ENCODE data around the gene ALG10. TPM values are rescaled to one million over a fixed set of nuclear protein-coding genes. Genes with fewer than 3 reads are reported as not detected.
"Not testable (repeated sequence)": the region's sequence is repeated elsewhere in the genome, so short reads cannot be mapped to it uniquely, and the experiment has no call there.

ALG10 gene, protein sequence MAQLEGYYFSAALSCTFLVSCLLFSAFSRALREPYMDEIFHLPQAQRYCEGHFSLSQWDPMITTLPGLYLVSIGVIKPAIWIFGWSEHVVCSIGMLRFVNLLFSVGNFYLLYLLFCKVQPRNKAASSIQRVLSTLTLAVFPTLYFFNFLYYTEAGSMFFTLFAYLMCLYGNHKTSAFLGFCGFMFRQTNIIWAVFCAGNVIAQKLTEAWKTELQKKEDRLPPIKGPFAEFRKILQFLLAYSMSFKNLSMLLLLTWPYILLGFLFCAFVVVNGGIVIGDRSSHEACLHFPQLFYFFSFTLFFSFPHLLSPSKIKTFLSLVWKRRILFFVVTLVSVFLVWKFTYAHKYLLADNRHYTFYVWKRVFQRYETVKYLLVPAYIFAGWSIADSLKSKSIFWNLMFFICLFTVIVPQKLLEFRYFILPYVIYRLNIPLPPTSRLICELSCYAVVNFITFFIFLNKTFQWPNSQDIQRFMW
- total RNA-seq (1 to 10 TPM; 5.4 to 6.5 TPM), polyA plus RNA-seq (1 to 10 TPM; 2.3 to 4.1 TPM)
- long read RNA-seq, donor 1, partial matches to known transcripts, result 0 of 1 reads
- long read RNA-seq, donor 1, other reads (novel, unspliced or antisense), result 0 of 1 reads
- long read RNA-seq, donor 2, result 0 reads

- Histone ChIP-seq H3K27ac (ENCODE audit: low read depth in 1 of 2, low read length in 2 of 2) (peak within 1 kb of the TSS; percentile 6 to 98), H3K9me3 (ENCODE audit: control insufficient read depth, low read length) (no peaks in the 10 kb centered on the region), H3K4me1 (ENCODE audit: control insufficient read depth in 1 of 2, insufficient read depth in 2 of 2, low read length in 2 of 2) (no peaks in the 10 kb centered on the region), H3K4me3 (ENCODE audit: low read length in 2 of 2) (peak within 1 kb of the TSS; percentile 57 to 79), H3K27me3 (ENCODE audit: control insufficient read depth in 1 of 2, insufficient read depth in 2 of 2, low read length in 1 of 2) (no peaks in the 10 kb centered on the region), H3K36me3 (ENCODE audit: control insufficient read depth in 1 of 2, insufficient read depth in 2 of 2, low read length in 1 of 2) (no peaks in the 10 kb centered on the region)
- WGBS, 2 donors, result 0% methylated on average over 42 to 44 of the region's 44 CpGs
- DNase-seq (peak; percentile 98), ATAC-seq (ENCODE audit: low FRiP score) (peak; percentile 99)
- intact Hi-C loops (cut with DNase I), result loop anchor here (5.0 kb wide), 1 partner anchor 1265 kb away; the partner anchor contains the start of gene YARS2 (in 2 of the 2)
Measured at GRCh38 chr12:34022079-34022830, at the start of gene ALG10. Gene ALG10, plus strand, starts transcription at chr12:34022496. Its CDS starts 104 bp downstream, at chr12:34022600.

DNA sequence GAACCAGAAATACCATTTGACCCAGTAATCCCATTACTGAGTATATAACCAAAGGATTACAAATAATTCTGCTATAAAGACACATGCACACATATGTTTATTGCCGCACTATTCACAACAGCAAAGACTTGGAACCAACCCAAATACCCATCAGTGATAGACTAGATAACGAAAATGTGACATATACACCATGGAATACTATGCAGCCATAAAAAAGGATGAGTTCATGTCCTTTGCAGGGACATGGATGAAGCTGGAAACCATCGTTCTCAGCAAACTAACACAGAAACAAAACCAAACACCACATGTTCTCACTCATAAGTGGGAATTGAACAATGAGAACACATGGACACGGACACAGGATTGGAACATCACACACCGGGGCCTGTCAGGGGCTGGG is 49.4 kb upstream of the ALG10 start:
- WGBS, 2 donors, result 79 to 80% methylated on average over 5 of the region's 5 CpGs
- intact Hi-C loops (cut with DNase I); H3K9me3 ChIP-seq (ENCODE audit: control insufficient read depth, low read length): not testable (repeated sequence)

DNA sequence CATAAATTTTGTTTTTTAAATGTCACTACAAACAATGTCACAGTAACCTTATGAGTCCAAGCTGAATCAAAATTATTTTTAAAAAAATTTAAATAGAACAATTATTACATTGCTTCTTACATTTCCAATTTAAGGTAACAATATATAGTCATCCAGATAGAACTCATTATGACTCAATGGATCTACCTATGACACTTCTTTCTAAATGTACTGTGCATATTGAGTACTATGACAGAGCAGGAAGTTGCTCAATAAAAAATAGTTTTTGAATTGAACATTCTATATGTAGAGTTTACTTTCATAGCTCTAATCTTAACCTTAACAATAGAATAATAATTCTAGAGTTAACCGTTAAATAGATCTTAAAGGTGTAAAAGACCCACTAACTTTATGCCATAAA is 44.4 kb upstream of the ALG10 start:
- no peak overlapping the region for H3K27ac ChIP-seq (ENCODE audit: low read depth in 1 of 2, low read length in 2 of 2)
- no peaks in the 10 kb centered on the region for H3K27me3 ChIP-seq (ENCODE audit: control insufficient read depth in 1 of 2, insufficient read depth in 2 of 2, low read length in 1 of 2)
- 93 to 100% methylated on average over 1 of the region's 1 CpG for WGBS, 2 donors
- H3K9me3 ChIP-seq (ENCODE audit: control insufficient read depth, low read length), result no peaks in the 10 kb centered on the region
- no peaks in the 10 kb centered on the region for H3K36me3 ChIP-seq (ENCODE audit: control insufficient read depth in 1 of 2, insufficient read depth in 2 of 2, low read length in 1 of 2)
- ATAC-seq (ENCODE audit: low FRiP score), result no peak
- H3K4me3 ChIP-seq (ENCODE audit: low read length in 2 of 2), result no peak overlapping the region
- intact Hi-C loops (cut with DNase I), result no loop called here
- no peaks in the 10 kb centered on the region for H3K4me1 ChIP-seq (ENCODE audit: control insufficient read depth in 1 of 2, insufficient read depth in 2 of 2, low read length in 2 of 2)
- no peak for DNase-seq

More for the DNA sequence above, 49.4 kb upstream of the ALG10 start:
- DNase-seq; H3K4me1 ChIP-seq (ENCODE audit: control insufficient read depth in 1 of 2, insufficient read depth in 2 of 2, low read length in 2 of 2); H3K36me3 ChIP-seq (ENCODE audit: control insufficient read depth in 1 of 2, insufficient read depth in 2 of 2, low read length in 1 of 2); ATAC-seq (ENCODE audit: low FRiP score); H3K4me3 ChIP-seq (ENCODE audit: low read length in 2 of 2); H3K27me3 ChIP-seq (ENCODE audit: control insufficient read depth in 1 of 2, insufficient read depth in 2 of 2, low read length in 1 of 2); H3K27ac ChIP-seq (ENCODE audit: low read depth in 1 of 2, low read length in 2 of 2): not testable (repeated sequence)

GRCh38 chr12:33988197-33988805 is 34.0 kb upstream of the ALG10 start:
- Histone ChIP-seq H3K27me3 (ENCODE audit: control insufficient read depth in 1 of 2, insufficient read depth in 2 of 2, low read length in 1 of 2) (no peaks in the 10 kb centered on the region), H3K9me3 (ENCODE audit: control insufficient read depth, low read length) (no peaks in the 10 kb centered on the region), H3K4me1 (ENCODE audit: control insufficient read depth in 1 of 2, insufficient read depth in 2 of 2, low read length in 2 of 2) (no peaks in the 10 kb centered on the region), H3K27ac (ENCODE audit: low read depth in 1 of 2, low read length in 2 of 2) (no peak overlapping the region), H3K4me3 (ENCODE audit: low read length in 2 of 2) (no peak overlapping the region), H3K36me3 (ENCODE audit: control insufficient read depth in 1 of 2, insufficient read depth in 2 of 2, low read length in 1 of 2) (no peaks in the 10 kb centered on the region)
- intact Hi-C loops (cut with DNase I), result no loop called here
- no peak for DNase-seq
- ATAC-seq (ENCODE audit: low FRiP score), result no peak
- 37 to 40% methylated on average over 4 of the region's 4 CpGs for whole genome bisulfite sequencing, 2 donors

- Histone ChIP-seq H3K27ac (ENCODE audit: low read depth in 1 of 2, low read length in 2 of 2) (no peak overlapping the region), H3K4me3 (ENCODE audit: low read length in 2 of 2) (no peak overlapping the region), H3K4me1 (ENCODE audit: control insufficient read depth in 1 of 2, insufficient read depth in 2 of 2, low read length in 2 of 2) (no peaks in the 10 kb centered on the region), H3K36me3 (ENCODE audit: control insufficient read depth in 1 of 2, insufficient read depth in 2 of 2, low read length in 1 of 2) (no peaks in the 10 kb centered on the region), H3K9me3 (ENCODE audit: control insufficient read depth, low read length) (no peaks in the 10 kb centered on the region), H3K27me3 (ENCODE audit: control insufficient read depth in 1 of 2, insufficient read depth in 2 of 2, low read length in 1 of 2) (no peaks in the 10 kb centered on the region)
- ATAC-seq (ENCODE audit: low FRiP score) (no peak), DNase-seq (no peak)
- intact Hi-C loops (cut with DNase I), result no loop called here
- 39 to 41% methylated on average over 3 of the region's 3 CpGs for WGBS, 2 donors
Measured at GRCh38 chr12:33988913-33989312, 33.4 kb upstream of the ALG10 start.

DNA sequence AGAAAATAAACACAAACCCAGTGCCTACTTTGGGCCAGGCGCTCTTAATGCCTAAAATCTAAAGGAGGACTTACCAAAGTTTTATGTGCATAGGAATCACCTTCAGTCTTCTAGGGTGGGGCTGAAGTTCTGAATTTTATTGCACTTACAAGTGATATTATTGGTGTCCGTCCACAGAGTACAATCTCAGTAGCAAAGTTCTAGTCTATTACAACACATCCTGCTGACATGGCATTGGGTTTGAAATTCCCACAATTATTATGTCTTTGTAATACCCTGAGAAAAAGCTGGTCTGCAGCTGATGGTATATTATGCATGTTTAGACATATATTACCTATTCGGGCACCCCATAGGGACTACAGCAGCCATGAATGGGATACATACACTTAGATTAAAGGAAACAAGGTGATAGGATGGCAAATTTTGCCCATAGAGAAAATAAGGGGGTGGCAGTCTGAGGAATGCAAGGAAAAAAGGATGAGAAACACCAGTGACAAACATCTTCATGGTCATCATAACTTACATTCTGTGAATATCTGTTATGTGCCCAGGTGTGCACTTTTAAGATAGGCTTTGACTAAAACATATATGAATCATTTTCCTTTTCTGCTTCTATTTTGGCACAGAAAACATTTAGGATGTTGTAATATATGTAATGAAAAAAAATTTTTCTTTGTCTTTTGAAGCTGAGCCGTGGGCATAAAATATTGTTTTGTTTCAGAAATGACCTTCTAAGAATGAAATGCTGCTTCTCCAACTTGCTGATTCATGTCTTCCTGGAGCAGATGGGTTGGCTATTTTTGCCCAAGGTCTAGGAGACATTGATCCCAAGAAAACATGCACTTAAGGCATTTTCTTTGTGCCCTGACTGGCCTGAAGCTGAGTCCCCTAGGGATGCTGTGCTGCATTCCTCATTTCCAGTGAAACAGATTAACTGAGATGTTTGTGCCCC is 27.2 kb upstream of the ALG10 start:
- H3K4me3 ChIP-seq (ENCODE audit: low read length in 2 of 2), result no peak overlapping the region
- no peaks in the 10 kb centered on the region for H3K4me1 ChIP-seq (ENCODE audit: control insufficient read depth in 1 of 2, insufficient read depth in 2 of 2, low read length in 2 of 2)
- no peaks in the 10 kb centered on the region for H3K27me3 ChIP-seq (ENCODE audit: control insufficient read depth in 1 of 2, insufficient read depth in 2 of 2, low read length in 1 of 2)
- no peak for ATAC-seq (ENCODE audit: low FRiP score)
- no peak overlapping the region for H3K27ac ChIP-seq (ENCODE audit: low read depth in 1 of 2, low read length in 2 of 2)
- no peaks in the 10 kb centered on the region for H3K9me3 ChIP-seq (ENCODE audit: control insufficient read depth, low read length)
- WGBS, 2 donors, result 66 to 69% methylated on average over 4 of the region's 4 CpGs
- intact Hi-C loops (cut with DNase I), result no loop called here
- DNase-seq, result no peak
- H3K36me3 ChIP-seq (ENCODE audit: control insufficient read depth in 1 of 2, insufficient read depth in 2 of 2, low read length in 1 of 2), result no peaks in the 10 kb centered on the region

GRCh38 chr12:34008835-34009234 is 13.5 kb upstream of the ALG10 start:
- intact Hi-C loops (cut with DNase I), result loop anchor here in 1 of 2 donors (5.0 kb wide), 1 partner anchor 1247 kb away; no protein-coding TSS in a partner anchor
- not testable (repeated sequence) for H3K4me3 ChIP-seq (ENCODE audit: low read length in 2 of 2); H3K36me3 ChIP-seq (ENCODE audit: control insufficient read depth in 1 of 2, insufficient read depth in 2 of 2, low read length in 1 of 2); H3K27ac ChIP-seq (ENCODE audit: low read depth in 1 of 2, low read length in 2 of 2); H3K27me3 ChIP-seq (ENCODE audit: control insufficient read depth in 1 of 2, insufficient read depth in 2 of 2, low read length in 1 of 2); DNase-seq; H3K9me3 ChIP-seq (ENCODE audit: control insufficient read depth, low read length); ATAC-seq (ENCODE audit: low FRiP score); H3K4me1 ChIP-seq (ENCODE audit: control insufficient read depth in 1 of 2, insufficient read depth in 2 of 2, low read length in 2 of 2)

GRCh38 chr12:34016361-34016760 is 5.9 kb upstream of the ALG10 start:
- H3K27ac ChIP-seq (ENCODE audit: low read depth in 1 of 2, low read length in 2 of 2), result no peak overlapping the region
- no peak for DNase-seq
- intact Hi-C loops (cut with DNase I), result no loop called here
- 74 to 79% methylated on average over 3 of the region's 3 CpGs for WGBS, 2 donors
- H3K4me1 ChIP-seq (ENCODE audit: control insufficient read depth in 1 of 2, insufficient read depth in 2 of 2, low read length in 2 of 2), result no peaks in the 10 kb centered on the region
- no peak for ATAC-seq (ENCODE audit: low FRiP score)
- no peaks in the 10 kb centered on the region for H3K9me3 ChIP-seq (ENCODE audit: control insufficient read depth, low read length)
- H3K4me3 ChIP-seq (ENCODE audit: low read length in 2 of 2), result no peak overlapping the region
- H3K27me3 ChIP-seq (ENCODE audit: control insufficient read depth in 1 of 2, insufficient read depth in 2 of 2, low read length in 1 of 2), result no peaks in the 10 kb centered on the region
- no peaks in the 10 kb centered on the region for H3K36me3 ChIP-seq (ENCODE audit: control insufficient read depth in 1 of 2, insufficient read depth in 2 of 2, low read length in 1 of 2)
